PC-3 (cell line): Measurements from ENCODE around the gene DCLK1.

ENCODE experiments used
- EZH2 ChIP-seq: fragments of 300-600 bp; sonication (generic); IDR thresholded peaks from one replicate; pipeline ENCODE4 v1.6.1; 2017; ENCODE audit warnings: antibody characterized with exemption, mild to moderate bottlenecking, low read length; ENCODE audit not compliant: unreplicated experiment
- EZH2phosphoT487 ChIP-seq: fragments of 300-600 bp; sonication (generic); IDR thresholded peaks from 2 replicates; pipeline ENCODE4 v1.6.1; 2018; ENCODE audit warnings: mild to moderate bottlenecking, antibody characterized with exemption, low read length, borderline replicate concordance
- TF ChIP-seq, protein P1 (sequence below): fragments of 300-600 bp; sonication (generic); conservative IDR thresholded peaks from 2 replicates; pipeline ENCODE4 v1.5.1; 2017; ENCODE audit warnings: antibody characterized with exemption, low read depth, mild to moderate bottlenecking, low read length

- TF ChIP-seq, protein P1, sequence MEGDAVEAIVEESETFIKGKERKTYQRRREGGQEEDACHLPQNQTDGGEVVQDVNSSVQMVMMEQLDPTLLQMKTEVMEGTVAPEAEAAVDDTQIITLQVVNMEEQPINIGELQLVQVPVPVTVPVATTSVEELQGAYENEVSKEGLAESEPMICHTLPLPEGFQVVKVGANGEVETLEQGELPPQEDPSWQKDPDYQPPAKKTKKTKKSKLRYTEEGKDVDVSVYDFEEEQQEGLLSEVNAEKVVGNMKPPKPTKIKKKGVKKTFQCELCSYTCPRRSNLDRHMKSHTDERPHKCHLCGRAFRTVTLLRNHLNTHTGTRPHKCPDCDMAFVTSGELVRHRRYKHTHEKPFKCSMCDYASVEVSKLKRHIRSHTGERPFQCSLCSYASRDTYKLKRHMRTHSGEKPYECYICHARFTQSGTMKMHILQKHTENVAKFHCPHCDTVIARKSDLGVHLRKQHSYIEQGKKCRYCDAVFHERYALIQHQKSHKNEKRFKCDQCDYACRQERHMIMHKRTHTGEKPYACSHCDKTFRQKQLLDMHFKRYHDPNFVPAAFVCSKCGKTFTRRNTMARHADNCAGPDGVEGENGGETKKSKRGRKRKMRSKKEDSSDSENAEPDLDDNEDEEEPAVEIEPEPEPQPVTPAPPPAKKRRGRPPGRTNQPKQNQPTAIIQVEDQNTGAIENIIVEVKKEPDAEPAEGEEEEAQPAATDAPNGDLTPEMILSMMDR: no peak
- TF ChIP-seq EZH2: no peak
- TF ChIP-seq EZH2phosphoT487: no peak
These were observed 320.9 kb downstream of the DCLK1 start for GRCh38 chr13:35810321-35810720.
